HG02610 (cell line): Measurements from ENCODE around the gene APRT.

Experiments
- ATAC-seq: cut with Tn5 transposase; IDR thresholded peaks from one replicate; pipeline ENCODE4 v1.9.1; 2021; ENCODE audit warnings: mild to moderate bottlenecking, moderate library complexity; ENCODE audit not compliant: unreplicated experiment

The APRT gene

DNA sequence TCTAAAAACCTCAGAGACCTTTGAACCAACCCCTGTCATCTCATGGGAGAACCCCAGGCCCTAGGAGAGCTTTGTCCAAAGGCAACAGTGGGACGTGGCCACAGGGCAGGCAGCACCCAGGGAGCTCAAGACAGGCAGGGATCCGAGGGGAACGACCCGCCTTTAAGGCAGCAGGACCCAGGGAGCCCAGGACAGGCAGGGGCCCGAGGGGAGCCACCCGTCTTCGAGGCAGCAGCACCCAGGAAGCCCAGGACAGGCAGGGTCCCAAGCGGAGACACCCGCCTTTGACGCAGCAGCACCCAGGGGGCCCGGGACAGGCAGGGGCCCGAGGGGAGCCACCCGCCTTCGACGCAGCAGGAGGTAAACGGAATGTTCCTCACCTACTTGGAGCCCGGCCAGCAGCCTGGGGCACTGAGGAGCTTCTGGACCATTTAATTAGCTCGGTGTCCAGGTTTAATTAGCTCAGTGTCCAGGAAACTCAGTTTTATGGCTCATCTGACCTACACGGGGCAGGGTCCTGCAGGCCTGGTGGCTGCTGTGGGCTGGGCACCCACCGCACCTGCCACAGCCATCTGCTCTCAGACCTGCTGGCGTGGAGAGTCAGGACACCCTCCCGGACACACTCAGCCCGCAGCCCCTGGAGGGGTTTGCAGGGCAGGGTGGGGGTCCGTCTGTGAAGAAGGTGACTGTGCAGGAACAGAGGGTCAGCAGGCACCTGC is 51.1 kb downstream of the APRT start:
- ATAC-seq, result no peak

DNA sequence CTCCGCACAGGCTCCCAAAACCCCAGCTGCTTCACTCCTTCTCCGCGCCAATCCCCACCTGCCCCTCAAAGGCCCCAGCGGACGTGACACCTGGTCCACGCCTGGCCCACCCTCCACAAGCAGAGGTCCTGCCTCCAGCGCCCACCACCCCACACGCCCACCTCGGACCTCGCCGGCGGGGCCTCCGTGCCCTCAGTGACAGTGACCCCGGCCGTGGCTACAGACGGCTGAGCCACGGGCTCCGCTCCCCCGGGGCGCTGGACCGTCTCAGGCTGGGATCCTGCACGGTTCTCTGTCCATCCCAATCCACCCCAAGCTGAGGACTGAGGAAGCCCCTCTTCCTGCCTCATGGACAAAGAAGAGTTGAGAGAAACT is 51.8 kb downstream of the APRT start:
- no peak for ATAC-seq
